ENCODE results near the gene ATP6V1G3.

The ATP6V1G3 gene

DNA sequence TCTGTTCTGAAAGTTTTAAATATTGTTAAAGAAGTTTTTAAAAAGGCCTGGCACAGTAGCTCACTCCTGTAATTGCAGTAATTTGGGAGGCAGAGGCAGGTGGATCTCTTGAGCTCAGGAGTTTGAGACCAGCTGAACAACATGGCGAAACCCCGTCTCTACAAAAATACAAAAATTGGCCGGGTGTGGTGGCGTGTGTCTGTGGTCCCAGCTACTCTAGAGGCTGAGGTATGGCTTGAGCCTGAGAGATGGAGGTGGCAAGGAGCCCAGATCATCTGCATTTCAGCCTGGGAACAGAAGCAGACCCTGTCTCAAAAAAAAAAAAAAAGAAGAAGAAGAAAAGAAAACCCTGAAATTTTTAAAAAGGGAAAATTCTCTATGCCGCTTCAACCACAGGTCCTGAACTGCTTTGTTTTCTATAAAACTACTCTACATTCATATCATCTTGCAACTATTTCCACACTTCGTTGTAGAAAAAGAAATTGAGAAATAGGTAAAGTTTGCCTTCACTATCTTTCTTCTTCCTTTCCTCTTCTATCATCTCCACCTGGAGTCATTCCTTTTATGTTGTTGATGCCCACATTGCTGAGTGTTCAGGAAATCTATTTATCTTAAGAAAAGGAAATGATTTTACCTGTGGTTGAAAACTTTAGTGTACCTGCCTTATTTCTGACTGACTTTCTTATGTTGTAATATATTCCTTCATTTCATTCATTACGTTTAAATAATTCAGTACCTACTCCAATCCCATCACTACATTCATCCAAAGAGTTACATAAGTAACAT, 1.7 kb downstream of the ATP6V1G3 start (continued):
- TF ChIP-seq, protein P1, sequence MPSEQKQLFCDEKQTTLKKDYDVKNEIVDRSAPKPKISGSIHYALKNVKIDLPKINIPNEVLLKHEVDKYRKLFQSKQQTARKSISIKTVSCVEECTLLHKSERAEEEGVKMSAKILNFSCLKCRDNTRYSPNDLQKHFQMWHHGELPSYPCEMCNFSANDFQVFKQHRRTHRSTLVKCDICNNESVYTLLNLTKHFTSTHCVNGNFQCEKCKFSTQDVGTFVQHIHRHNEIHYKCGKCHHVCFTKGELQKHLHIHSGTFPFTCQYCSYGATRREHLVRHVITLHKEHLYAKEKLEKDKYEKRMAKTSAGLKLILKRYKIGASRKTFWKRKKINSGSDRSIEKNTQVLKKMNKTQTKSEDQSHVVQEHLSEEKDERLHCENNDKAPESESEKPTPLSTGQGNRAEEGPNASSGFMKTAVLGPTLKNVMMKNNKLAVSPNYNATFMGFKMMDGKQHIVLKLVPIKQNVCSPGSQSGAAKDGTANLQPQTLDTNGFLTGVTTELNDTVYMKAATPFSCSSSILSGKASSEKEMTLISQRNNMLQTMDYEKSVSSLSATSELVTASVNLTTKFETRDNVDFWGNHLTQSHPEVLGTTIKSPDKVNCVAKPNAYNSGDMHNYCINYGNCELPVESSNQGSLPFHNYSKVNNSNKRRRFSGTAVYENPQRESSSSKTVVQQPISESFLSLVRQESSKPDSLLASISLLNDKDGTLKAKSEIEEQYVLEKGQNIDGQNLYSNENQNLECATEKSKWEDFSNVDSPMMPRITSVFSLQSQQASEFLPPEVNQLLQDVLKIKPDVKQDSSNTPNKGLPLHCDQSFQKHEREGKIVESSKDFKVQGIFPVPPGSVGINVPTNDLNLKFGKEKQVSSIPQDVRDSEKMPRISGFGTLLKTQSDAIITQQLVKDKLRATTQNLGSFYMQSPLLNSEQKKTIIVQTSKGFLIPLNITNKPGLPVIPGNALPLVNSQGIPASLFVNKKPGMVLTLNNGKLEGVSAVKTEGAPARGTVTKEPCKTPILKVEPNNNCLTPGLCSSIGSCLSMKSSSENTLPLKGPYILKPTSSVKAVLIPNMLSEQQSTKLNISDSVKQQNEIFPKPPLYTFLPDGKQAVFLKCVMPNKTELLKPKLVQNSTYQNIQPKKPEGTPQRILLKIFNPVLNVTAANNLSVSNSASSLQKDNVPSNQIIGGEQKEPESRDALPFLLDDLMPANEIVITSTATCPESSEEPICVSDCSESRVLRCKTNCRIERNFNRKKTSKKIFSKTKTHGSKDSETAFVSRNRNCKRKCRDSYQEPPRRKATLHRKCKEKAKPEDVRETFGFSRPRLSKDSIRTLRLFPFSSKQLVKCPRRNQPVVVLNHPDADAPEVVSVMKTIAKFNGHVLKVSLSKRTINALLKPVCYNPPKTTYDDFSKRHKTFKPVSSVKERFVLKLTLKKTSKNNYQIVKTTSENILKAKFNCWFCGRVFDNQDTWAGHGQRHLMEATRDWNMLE (tag by site-specific recombination; conservative IDR thresholded peaks at IDR 0.05; ENCODE audit: low read depth) = no peak
- TF ChIP-seq GLIS2 (tag by site-specific recombination; IDR thresholded peaks at IDR 0.05) = no peak
- TF ChIP-seq ZNF560 (tag by site-specific recombination; IDR thresholded peaks at IDR 0.05; ENCODE audit: borderline replicate concordance) = no peak
- TF ChIP-seq ZNF473 (tag by site-specific recombination; IDR thresholded peaks at IDR 0.05) = no peak
- TF ChIP-seq ZNF174 (tag by site-specific recombination; IDR thresholded peaks at IDR 0.05) = no peak
- TF ChIP-seq ZSCAN30 (tag by site-specific recombination; IDR thresholded peaks at IDR 0.05) = no peak

DNA sequence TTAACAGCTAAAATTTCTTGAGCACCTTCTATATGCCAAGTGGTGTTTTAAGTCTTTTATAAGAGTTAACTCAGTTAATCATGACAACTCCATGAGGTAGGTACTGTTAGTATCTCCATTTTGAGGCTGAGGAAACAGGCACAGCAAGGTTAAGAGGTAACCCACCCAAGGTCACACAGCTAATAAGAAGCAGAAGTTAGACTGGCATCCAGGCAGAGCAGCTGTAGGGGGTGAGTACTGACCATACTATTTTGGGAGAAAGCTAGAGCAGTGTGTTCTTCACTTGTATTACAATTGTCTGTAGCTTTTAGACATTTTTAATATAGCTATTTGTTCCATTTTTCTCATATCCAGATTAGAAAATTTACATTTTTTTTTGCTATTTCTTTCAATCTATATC, 4.8 kb downstream of the ATP6V1G3 start:
- CTCF ChIA-PET = interaction anchor here (0.7 to 1.3 kb wide), 2 partner anchors 13 to 538 kb away, joined by 3 read pairs; no protein-coding TSS in a partner anchor
- TF ChIP-seq, protein P2, sequence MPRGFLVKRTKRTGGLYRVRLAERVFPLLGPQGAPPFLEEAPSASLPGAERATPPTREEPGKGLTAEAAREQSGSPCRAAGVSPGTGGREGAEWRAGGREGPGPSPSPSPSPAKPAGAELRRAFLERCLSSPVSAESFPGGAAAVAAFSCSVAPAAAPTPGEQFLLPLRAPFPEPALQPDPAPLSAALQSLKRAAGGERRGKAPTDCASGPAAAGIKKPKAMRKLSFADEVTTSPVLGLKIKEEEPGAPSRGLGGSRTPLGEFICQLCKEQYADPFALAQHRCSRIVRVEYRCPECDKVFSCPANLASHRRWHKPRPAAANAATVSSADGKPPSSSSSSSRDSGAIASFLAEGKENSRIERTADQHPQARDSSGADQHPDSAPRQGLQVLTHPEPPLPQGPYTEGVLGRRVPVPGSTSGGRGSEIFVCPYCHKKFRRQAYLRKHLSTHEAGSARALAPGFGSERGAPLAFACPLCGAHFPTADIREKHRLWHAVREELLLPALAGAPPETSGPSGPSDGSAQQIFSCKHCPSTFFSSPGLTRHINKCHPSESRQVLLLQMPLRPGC (tag by site-specific recombination; IDR thresholded peaks at IDR 0.05) = no peak
- TF ChIP-seq GLIS2 (tag by site-specific recombination; IDR thresholded peaks at IDR 0.05) (no peak), KLF1 (tag by site-specific recombination; IDR thresholded peaks at IDR 0.05) (no peak), ZNF248 (tag by site-specific recombination; IDR thresholded peaks at IDR 0.05) (no peak), ZNF266 (tag by site-specific recombination; IDR thresholded peaks at IDR 0.05; ENCODE audit: low read depth) (no peak), ZNF626 (tag by site-specific recombination; IDR thresholded peaks at IDR 0.05) (no peak), PBX3 (CRISPR knock-in tag; IDR thresholded peaks at IDR 0.05) (no peak)
- TF ChIP-seq, protein P3, sequence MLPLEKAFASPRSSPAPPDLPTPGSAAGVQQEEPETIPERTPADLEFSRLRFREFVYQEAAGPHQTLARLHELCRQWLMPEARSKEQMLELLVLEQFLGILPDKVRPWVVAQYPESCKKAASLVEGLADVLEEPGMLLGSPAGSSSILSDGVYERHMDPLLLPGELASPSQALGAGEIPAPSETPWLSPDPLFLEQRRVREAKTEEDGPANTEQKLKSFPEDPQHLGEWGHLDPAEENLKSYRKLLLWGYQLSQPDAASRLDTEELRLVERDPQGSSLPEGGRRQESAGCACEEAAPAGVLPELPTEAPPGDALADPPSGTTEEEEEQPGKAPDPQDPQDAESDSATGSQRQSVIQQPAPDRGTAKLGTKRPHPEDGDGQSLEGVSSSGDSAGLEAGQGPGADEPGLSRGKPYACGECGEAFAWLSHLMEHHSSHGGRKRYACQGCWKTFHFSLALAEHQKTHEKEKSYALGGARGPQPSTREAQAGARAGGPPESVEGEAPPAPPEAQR (tag by site-specific recombination; IDR thresholded peaks at IDR 0.05) = no peak

More for the DNA sequence above, 4.8 kb downstream of the ATP6V1G3 start:
- Histone ChIP-seq H3K4me3 (ENCODE audit: low read depth, low read length) (no peak overlapping the region), H3K36me3 (ENCODE audit: control insufficient read depth in 2 of 2, insufficient read depth in 1 of 2, low read length in 2 of 2) (no peaks in the 10 kb centered on the region), H3K4me1 (ENCODE audit: control insufficient read depth, insufficient read depth, low read length) (no peaks in the 10 kb centered on the region), H3K27ac (ENCODE audit: extremely low read depth, low read depth, low read length) (no peak overlapping the region), H3K9me3 (ENCODE audit: control insufficient read depth, insufficient read depth, low read depth, low read length) (no peaks in the 10 kb centered on the region)
- POLR2A ChIA-PET = no interaction called here

All from HEK293 (cell line).